ENCODE results near the gene LRRFIP2.

The LRRFIP2 gene

DNA sequence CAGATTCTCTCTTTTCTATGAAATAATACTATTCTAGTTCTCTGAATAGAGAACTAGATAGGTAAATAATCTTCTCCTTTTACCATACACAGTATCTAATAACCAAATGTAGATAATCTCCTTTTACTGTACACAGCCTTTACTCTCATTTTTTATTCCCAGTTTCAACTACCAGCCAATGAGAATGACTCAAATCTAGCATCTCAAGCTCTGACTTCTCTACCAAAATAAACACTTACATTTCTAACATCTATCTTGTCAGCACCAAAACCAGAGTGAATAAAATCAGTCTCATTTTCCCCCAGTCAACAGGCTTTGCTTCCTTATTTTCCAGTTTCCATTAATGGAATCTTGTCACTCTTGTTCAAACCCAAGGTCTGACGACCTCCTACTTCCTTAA is 36.9 kb downstream of the LRRFIP2 start:
- H3K27ac Mint-ChIP-seq (ENCODE audit: low read depth) = peak overlapping the region; percentile 7

DNA sequence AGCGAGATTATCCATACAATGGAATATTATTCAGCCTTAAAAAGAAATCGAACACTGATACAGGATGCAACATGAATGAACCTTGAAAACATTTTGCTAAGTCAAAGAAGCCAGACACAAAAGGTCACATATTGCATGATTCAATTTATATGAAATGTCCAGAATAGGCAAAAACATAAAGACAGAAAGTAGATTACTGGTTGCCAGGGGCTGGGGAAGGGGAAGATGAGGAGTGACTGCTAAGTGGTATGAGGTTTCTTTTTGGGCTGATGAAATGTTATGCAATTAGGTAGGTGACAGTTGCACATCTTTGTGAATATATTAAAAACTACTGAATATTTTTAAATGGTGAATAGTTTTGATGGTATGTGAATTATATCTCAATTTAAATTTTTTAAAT is 38.3 kb downstream of the LRRFIP2 start:
- no peak for ATAC-seq (replicated peaks; ENCODE audit: extremely low read depth, poor library complexity, severe bottlenecking)
- Mint-ChIP-seq H3K4me3 (no peak overlapping the region), H3K36me3 (ENCODE audit: insufficient read depth) (peaks cover 5% of the 10 kb centered on the region), H3K27me3 (no peaks in the 10 kb centered on the region), H3K4me1 (peaks cover 27% of the 10 kb centered on the region), H3K9me3 (no peaks in the 10 kb centered on the region), H3K27ac (ENCODE audit: low read depth) (no peak overlapping the region)
- DNase-seq (ENCODE audit: low spot score in 2 of 2) = no peak

More for the DNA sequence above, 36.9 kb downstream of the LRRFIP2 start:
- H3K27me3 Mint-ChIP-seq = no peaks in the 10 kb centered on the region
- DNase-seq (ENCODE audit: low spot score in 2 of 2) (no peak), ATAC-seq (replicated peaks; ENCODE audit: extremely low read depth, poor library complexity, severe bottlenecking) (no peak)
- peaks cover 18% of the 10 kb centered on the region for H3K4me1 Mint-ChIP-seq
- no peak overlapping the region for H3K4me3 Mint-ChIP-seq
- peaks cover 5% of the 10 kb centered on the region for H3K36me3 Mint-ChIP-seq (ENCODE audit: insufficient read depth)
- no peaks in the 10 kb centered on the region for H3K9me3 Mint-ChIP-seq

DNA sequence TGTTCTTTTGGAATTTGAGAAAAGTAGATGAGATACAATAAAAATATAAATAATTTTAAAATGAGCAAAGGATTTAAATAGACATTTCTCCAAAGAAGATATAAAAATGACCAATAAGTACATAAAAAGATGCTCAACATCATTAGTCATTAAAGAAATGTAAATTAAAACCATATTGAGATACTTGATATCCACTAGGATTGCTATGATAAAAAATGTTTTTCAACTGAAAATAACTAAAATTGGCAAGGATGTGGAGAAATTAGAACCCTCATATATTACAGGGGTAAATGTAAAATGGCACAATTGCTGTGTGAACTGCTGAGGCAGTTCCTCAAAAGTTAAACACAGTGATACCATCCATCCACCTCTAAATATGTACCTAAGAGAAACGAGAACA is 38.8 kb downstream of the LRRFIP2 start:
- Mint-ChIP-seq H3K9me3 (no peaks in the 10 kb centered on the region), H3K27me3 (no peaks in the 10 kb centered on the region), H3K27ac (ENCODE audit: low read depth) (no peak overlapping the region), H3K4me1 (peaks cover 32% of the 10 kb centered on the region), H3K36me3 (ENCODE audit: insufficient read depth) (peaks cover 5% of the 10 kb centered on the region), H3K4me3 (no peak overlapping the region)
- DNase-seq (ENCODE audit: low spot score in 2 of 2) (no peak), ATAC-seq (replicated peaks; ENCODE audit: extremely low read depth, poor library complexity, severe bottlenecking) (no peak)

DNA sequence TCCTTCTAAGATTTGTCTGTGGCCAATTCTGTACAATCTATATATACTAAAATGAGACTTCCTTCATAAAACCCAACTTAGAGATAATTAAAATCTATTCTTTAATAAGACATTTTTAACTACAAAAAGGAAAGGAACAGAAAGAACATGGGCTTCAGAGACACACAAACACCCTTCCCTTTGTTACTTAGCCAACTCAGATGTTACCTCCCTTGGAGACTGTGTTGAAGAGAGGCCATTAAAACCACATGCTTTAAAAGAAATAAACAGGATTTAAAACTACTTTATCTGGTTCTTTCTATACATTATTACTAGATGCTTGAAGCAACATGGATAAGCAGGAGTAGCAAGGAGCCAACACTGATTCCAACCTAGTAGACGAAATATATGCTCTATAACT is 42.0 kb downstream of the LRRFIP2 start:
- Mint-ChIP-seq H3K4me1 (peaks cover 31% of the 10 kb centered on the region), H3K36me3 (ENCODE audit: insufficient read depth) (peaks cover 7% of the 10 kb centered on the region), H3K27me3 (no peaks in the 10 kb centered on the region), H3K27ac (ENCODE audit: low read depth) (no peak overlapping the region), H3K4me3 (no peak overlapping the region), H3K9me3 (no peaks in the 10 kb centered on the region)
- ATAC-seq (replicated peaks; ENCODE audit: extremely low read depth, poor library complexity, severe bottlenecking) (no peak), DNase-seq (ENCODE audit: low spot score in 2 of 2) (no peak)

DNA sequence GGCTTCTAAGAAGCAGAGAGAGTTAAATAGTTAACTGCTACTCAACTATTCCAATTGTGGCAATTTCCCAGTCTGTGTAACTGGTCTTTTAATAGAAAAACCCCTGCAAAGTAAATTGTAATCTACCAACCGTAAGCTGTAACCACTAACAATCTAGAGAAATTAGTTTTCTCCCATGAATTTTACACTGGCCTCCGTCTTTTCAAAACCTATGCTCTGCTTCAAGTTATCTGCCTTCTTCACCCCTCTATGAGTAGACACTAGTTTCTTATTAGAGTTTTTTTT is 42.6 kb downstream of the LRRFIP2 start:
- Mint-ChIP-seq H3K27me3 (no peaks in the 10 kb centered on the region), H3K36me3 (ENCODE audit: insufficient read depth) (peaks cover 7% of the 10 kb centered on the region), H3K27ac (ENCODE audit: low read depth) (no peak overlapping the region), H3K4me1 (peaks cover 29% of the 10 kb centered on the region), H3K9me3 (no peaks in the 10 kb centered on the region), H3K4me3 (no peak overlapping the region)
- DNase-seq (ENCODE audit: low spot score in 2 of 2) (no peak), ATAC-seq (replicated peaks; ENCODE audit: extremely low read depth, poor library complexity, severe bottlenecking) (no peak)

DNA sequence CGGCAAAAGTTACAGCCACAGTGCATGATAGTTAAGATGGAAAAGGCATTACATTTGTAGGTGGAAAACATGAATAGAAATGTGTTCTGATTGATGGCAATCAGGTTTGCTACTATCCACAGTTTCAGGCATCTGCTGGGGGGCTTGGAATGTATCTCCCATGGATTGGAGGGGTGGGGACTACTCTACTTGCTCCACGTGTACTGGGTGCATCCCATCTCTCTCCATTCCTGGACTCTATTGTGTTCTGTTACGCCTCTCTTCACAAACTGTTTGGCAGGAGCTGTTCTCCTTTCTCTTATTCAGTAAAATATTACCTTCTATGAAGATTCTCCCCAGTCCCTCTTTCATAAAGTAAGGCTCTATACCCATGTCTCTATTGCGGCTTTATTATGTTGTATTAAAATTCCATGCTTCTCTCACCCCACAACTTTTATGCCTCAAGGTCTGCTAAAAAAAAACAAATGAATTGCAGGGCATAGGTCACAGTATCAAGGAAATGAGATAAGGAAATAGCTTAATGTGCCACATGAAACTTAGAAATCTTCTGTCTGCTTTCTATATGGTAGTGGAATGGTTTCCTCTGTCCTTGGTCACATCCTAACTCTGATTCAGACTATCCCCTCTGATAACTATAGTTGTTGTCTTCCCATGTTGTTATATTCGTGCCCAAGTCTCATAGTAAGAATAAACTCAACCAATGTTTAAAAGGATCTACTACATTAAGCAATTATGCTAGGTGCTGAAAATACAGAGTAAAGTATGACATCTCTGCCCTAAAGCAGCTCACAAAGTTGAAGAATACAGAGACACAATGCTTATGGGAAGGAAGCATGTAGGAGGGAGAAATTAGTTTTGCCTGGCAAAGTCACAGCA is 43.2 kb downstream of the LRRFIP2 start:
- H3K27me3 Mint-ChIP-seq = no peaks in the 10 kb centered on the region
- ATAC-seq (replicated peaks; ENCODE audit: extremely low read depth, poor library complexity, severe bottlenecking) = no peak
- H3K36me3 Mint-ChIP-seq (ENCODE audit: insufficient read depth) = peaks cover 7% of the 10 kb centered on the region

DNA sequence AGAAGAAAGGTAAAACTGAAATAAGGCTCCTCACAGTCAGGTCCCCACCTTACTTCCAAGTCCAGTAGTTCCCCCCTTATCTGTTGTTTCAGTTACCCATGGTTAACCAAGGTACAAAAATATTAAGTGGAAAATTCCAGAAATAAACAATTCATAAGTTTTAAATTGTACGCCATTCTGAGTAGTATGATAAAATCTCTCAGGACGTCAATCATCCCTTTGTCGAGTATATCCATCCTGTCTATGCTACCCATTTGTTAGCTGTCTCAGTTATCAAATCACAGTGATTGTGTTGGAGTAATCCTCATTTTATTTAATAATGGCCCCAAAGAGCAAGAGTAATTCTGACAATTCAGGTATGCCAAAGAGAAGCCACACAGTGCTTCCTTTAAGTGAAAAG is 43.9 kb downstream of the LRRFIP2 start:
- DNase-seq (ENCODE audit: low spot score in 2 of 2) (no peak), ATAC-seq (replicated peaks; ENCODE audit: extremely low read depth, poor library complexity, severe bottlenecking) (no peak)
- peaks cover 4% of the 10 kb centered on the region for H3K36me3 Mint-ChIP-seq (ENCODE audit: insufficient read depth)
- H3K4me3 Mint-ChIP-seq = no peak overlapping the region
- no peaks in the 10 kb centered on the region for H3K27me3 Mint-ChIP-seq
- no peaks in the 10 kb centered on the region for H3K9me3 Mint-ChIP-seq
- no peak overlapping the region for H3K27ac Mint-ChIP-seq (ENCODE audit: low read depth)
- H3K4me1 Mint-ChIP-seq = peaks cover 29% of the 10 kb centered on the region

More for the DNA sequence above, 43.2 kb downstream of the LRRFIP2 start:
- H3K4me3 Mint-ChIP-seq = no peak overlapping the region
- peaks cover 29% of the 10 kb centered on the region for H3K4me1 Mint-ChIP-seq
- H3K27ac Mint-ChIP-seq (ENCODE audit: low read depth) = no peak overlapping the region
- no peak for DNase-seq (ENCODE audit: low spot score in 2 of 2)
- no peaks in the 10 kb centered on the region for H3K9me3 Mint-ChIP-seq

DNA sequence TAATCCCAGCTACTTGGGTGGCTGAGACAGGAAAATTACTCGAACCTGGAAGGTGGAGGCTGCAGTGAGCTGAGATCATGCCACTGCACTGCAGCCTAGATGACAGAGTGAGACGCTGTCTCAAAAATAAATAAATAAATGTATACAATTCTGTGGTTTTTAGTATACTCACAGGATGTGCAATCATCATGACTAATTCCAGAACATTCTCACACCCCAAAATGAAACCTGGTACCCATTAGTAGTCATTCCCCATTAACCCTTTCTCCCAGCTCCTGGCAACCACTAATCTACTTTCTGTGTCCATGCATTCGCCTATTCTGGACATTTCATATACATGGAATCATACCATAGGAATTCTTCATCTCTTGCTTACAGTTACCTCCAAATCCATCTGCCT is 44.5 kb downstream of the LRRFIP2 start:
- ATAC-seq (replicated peaks; ENCODE audit: extremely low read depth, poor library complexity, severe bottlenecking) = no peak
- H3K4me3 Mint-ChIP-seq = no peak overlapping the region
- H3K9me3 Mint-ChIP-seq = no peaks in the 10 kb centered on the region
- H3K27ac Mint-ChIP-seq (ENCODE audit: low read depth) = no peak overlapping the region
- H3K36me3 Mint-ChIP-seq (ENCODE audit: insufficient read depth) = peaks cover 4% of the 10 kb centered on the region
- DNase-seq (ENCODE audit: low spot score in 2 of 2) = no peak
- H3K4me1 Mint-ChIP-seq = peaks cover 29% of the 10 kb centered on the region
- no peaks in the 10 kb centered on the region for H3K27me3 Mint-ChIP-seq

DNA sequence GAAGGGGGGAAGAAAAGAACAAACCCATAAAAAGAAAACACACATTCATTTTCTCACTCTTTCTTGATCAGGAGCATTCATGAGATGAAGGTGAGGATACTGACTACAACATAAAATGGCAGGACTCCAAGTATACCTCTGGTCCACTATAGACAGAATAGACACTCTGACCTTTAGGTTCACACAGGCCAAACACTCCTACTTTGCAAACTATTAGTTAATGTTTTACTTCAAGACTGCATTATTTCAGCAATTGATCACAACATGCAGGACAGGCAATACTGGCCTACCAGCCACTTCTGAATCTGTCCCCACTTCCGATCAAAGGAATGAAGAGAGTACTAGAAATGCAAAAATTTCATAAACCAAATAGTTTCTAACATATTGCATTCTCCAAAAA is 47.0 kb downstream of the LRRFIP2 start:
- DNase-seq (ENCODE audit: low spot score in 2 of 2) = no peak
- H3K36me3 Mint-ChIP-seq (ENCODE audit: insufficient read depth) = peaks cover 2% of the 10 kb centered on the region
- no peak for ATAC-seq (replicated peaks; ENCODE audit: extremely low read depth, poor library complexity, severe bottlenecking)
- no peaks in the 10 kb centered on the region for H3K27me3 Mint-ChIP-seq
- H3K4me1 Mint-ChIP-seq = peaks cover 21% of the 10 kb centered on the region
- H3K9me3 Mint-ChIP-seq = no peaks in the 10 kb centered on the region
- no peak overlapping the region for H3K27ac Mint-ChIP-seq (ENCODE audit: low read depth)
- H3K4me3 Mint-ChIP-seq = no peak overlapping the region

DNA sequence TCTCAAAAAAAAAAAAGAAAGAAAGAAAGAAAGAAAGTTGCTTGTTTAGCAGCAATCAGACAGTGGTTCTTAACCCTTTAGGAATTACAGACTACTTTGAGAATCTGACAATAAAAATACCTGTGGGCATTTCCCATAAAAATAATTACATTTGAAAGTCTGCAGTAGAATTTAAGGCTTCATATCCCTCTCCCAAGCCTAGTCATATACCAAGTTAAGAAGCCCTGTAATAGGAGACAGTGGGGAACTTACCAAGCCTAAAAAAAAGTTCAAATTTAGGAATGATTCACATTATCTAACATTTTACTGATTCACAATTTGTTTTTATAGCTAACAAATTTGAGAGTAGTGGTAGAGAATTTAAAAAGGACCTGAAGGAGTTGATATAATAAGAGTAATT is 47.5 kb downstream of the LRRFIP2 start:
- no peak overlapping the region for H3K27ac Mint-ChIP-seq (ENCODE audit: low read depth)
- ATAC-seq (replicated peaks; ENCODE audit: extremely low read depth, poor library complexity, severe bottlenecking) (no peak), DNase-seq (ENCODE audit: low spot score in 2 of 2) (no peak)
- H3K4me3 Mint-ChIP-seq = no peak overlapping the region
- peaks cover 2% of the 10 kb centered on the region for H3K36me3 Mint-ChIP-seq (ENCODE audit: insufficient read depth)
- no peaks in the 10 kb centered on the region for H3K27me3 Mint-ChIP-seq
- no peaks in the 10 kb centered on the region for H3K9me3 Mint-ChIP-seq
- peaks cover 20% of the 10 kb centered on the region for H3K4me1 Mint-ChIP-seq

DNA sequence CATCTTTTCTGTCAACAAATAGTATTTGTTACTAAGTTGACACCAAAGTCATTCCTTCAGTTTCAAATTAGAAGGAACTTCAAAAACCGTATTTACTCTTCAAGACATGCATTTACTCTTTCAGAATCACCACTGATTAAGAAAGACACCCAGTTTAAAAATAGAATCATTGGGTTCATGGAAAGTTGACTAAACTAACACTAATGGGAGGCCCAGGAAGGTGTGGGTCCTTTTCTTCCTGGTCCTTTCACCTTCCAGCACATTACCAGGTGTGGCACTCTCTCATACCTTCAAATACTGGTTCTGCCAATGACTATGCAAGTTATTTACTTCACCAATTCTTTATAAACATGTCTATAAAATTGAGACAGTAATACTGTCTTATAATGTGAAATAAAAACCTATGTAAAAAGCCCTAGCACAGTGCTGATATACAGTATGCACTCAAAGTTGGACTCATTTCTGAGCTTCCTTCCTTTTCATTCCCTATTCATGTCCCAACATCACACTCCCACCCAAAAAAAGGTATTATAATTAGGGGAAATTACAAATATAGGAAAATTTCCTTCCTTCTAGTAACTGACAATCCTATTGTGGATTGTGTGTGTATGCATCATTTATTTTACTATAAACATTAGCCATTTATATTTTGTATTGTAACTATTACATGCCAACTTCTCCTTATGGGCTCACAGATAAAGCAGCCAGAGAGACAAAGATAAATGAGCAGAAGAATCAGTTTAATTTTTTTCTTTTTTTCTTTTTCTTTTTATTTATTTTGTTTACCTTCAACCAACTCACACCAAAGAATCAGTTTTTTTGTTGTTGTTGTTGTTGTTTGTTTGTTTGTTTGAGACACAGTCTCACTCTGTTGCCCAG is 48.9 kb downstream of the LRRFIP2 start:
- H3K27me3 Mint-ChIP-seq = no peaks in the 10 kb centered on the region
- ATAC-seq (replicated peaks; ENCODE audit: extremely low read depth, poor library complexity, severe bottlenecking) (no peak), DNase-seq (ENCODE audit: low spot score in 2 of 2) (no peak)
- no peak overlapping the region for H3K4me3 Mint-ChIP-seq
- peaks cover 6% of the 10 kb centered on the region for H3K4me1 Mint-ChIP-seq
- peaks cover 2% of the 10 kb centered on the region for H3K36me3 Mint-ChIP-seq (ENCODE audit: insufficient read depth)
- no peak overlapping the region for H3K27ac Mint-ChIP-seq (ENCODE audit: low read depth)
- H3K9me3 Mint-ChIP-seq = no peaks in the 10 kb centered on the region

DNA sequence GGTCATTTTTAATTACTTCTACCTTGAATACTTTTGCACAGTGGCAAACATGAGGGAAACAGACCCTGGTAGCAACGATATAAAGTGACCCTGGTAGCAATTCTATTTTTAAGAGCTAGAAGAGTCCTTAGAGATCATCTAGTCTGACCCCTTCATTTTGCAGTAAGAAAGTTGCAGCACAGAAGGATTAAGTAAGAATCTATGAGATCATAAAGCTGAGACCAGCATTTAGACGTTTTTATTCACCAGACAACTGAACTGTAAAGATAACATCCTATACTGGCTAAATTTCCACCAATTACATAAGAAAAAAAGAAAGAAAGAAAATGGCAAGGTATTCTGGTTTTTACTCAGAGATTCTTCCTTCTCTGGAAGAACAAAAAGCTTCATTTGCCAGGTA is 49.9 kb downstream of the LRRFIP2 start:
- Mint-ChIP-seq H3K4me3 (no peak overlapping the region), H3K27ac (ENCODE audit: low read depth) (no peak overlapping the region), H3K4me1 (no peaks in the 10 kb centered on the region), H3K36me3 (ENCODE audit: insufficient read depth) (peaks cover 2% of the 10 kb centered on the region), H3K27me3 (no peaks in the 10 kb centered on the region), H3K9me3 (no peaks in the 10 kb centered on the region)
- DNase-seq (ENCODE audit: low spot score in 2 of 2) = no peak
- no peak for ATAC-seq (replicated peaks; ENCODE audit: extremely low read depth, poor library complexity, severe bottlenecking)

DNA sequence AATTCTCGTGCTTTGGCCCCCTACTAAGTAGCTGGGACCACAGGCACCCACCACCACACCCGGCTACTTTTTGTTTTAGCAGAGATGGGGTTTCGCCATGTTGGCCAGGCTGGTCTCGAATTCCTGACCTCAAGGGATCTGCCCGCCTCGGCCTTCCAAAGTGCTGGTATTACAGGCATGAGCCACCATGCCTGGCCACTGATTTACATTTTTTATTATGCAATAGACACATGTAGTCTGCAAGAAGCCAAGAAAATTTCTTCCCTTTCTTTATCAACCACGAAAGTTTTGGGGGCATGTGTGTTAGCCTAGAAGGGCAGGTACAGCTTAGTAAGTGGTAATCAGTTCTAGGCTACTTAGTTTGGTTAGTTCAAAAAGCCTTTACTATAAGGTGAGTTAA is 51.1 kb downstream of the LRRFIP2 start:
- Mint-ChIP-seq H3K27me3 (no peaks in the 10 kb centered on the region), H3K36me3 (ENCODE audit: insufficient read depth) (no peaks in the 10 kb centered on the region), H3K4me3 (no peak overlapping the region), H3K4me1 (no peaks in the 10 kb centered on the region), H3K27ac (ENCODE audit: low read depth) (no peak overlapping the region), H3K9me3 (no peaks in the 10 kb centered on the region)
- ATAC-seq (replicated peaks; ENCODE audit: extremely low read depth, poor library complexity, severe bottlenecking) (no peak), DNase-seq (ENCODE audit: low spot score in 2 of 2) (no peak)
